ENCODE measurements around the gene IL1RAPL2.
A peak's percentile ranks its signal among the peaks of the same experiment; 100 is the strongest.

The IL1RAPL2 gene

GRCh38 chrX:105463473-105463872 lies 897.5 kb downstream of the IL1RAPL2 start:
- DNase-seq (ENCODE audit: low spot score): no peak

GRCh38 chrX:105464618-105465017 lies 898.6 kb downstream of the IL1RAPL2 start:
- no peak for DNase-seq (ENCODE audit: low spot score)

- DNase-seq (ENCODE audit: low spot score): no peak
Observed at GRCh38 chrX:105468741-105469140, 902.7 kb downstream of the IL1RAPL2 start.

GRCh38 chrX:105471597-105471996 lies 905.6 kb downstream of the IL1RAPL2 start:
- no peak for DNase-seq (ENCODE audit: low spot score)

- no peak for DNase-seq (ENCODE audit: low spot score)
Observed at GRCh38 chrX:105475801-105476200, 909.8 kb downstream of the IL1RAPL2 start.

GRCh38 chrX:105477351-105477750 lies 911.4 kb downstream of the IL1RAPL2 start:
- DNase-seq (ENCODE audit: low spot score): no peak

- no peak for DNase-seq (ENCODE audit: low spot score)
Observed at GRCh38 chrX:105480646-105481310, 914.8 kb downstream of the IL1RAPL2 start.

- no peak for DNase-seq (ENCODE audit: low spot score)
Observed at GRCh38 chrX:105483011-105483410, 917.0 kb downstream of the IL1RAPL2 start.

GRCh38 chrX:105488716-105489115 lies 922.7 kb downstream of the IL1RAPL2 start:
- no peak for DNase-seq (ENCODE audit: low spot score)

GRCh38 chrX:105495376-105495775 lies 929.4 kb downstream of the IL1RAPL2 start:
- DNase-seq (ENCODE audit: low spot score): no peak

- DNase-seq (ENCODE audit: low spot score): no peak
Observed at GRCh38 chrX:105502336-105502735, 936.3 kb downstream of the IL1RAPL2 start.

- DNase-seq (ENCODE audit: low spot score): no peak
Observed at GRCh38 chrX:105515561-105515960, 949.6 kb downstream of the IL1RAPL2 start.

- DNase-seq (ENCODE audit: low spot score): no peak
Observed at GRCh38 chrX:105526431-105526830, 960.4 kb downstream of the IL1RAPL2 start.

- DNase-seq (ENCODE audit: low spot score): no peak
Observed at GRCh38 chrX:105527759-105528158, 961.8 kb downstream of the IL1RAPL2 start.

- no peak for DNase-seq (ENCODE audit: low spot score)
Observed at GRCh38 chrX:105533951-105534350, 968.0 kb downstream of the IL1RAPL2 start.

GRCh38 chrX:105543283-105543682 lies 977.3 kb downstream of the IL1RAPL2 start:
- no peak for DNase-seq (ENCODE audit: low spot score)

GRCh38 chrX:105550043-105550663 lies 984.2 kb downstream of the IL1RAPL2 start:
- DNase-seq (ENCODE audit: low spot score): no peak

- DNase-seq (ENCODE audit: low spot score): no peak
Observed at GRCh38 chrX:105552395-105552794, 986.4 kb downstream of the IL1RAPL2 start.

- no peak for DNase-seq (ENCODE audit: low spot score)
Observed at GRCh38 chrX:105553118-105553517, 987.1 kb downstream of the IL1RAPL2 start.

- DNase-seq (ENCODE audit: low spot score): peak; percentile 50
Observed at GRCh38 chrX:105564501-105564900, 998.5 kb downstream of the IL1RAPL2 start.

GRCh38 chrX:105565856-105566255 lies 999.9 kb downstream of the IL1RAPL2 start:
- no peak for DNase-seq (ENCODE audit: low spot score)

GRCh38 chrX:105567082-105567481 lies 1001.1 kb downstream of the IL1RAPL2 start:
- no peak for DNase-seq (ENCODE audit: low spot score)

- no peak for DNase-seq (ENCODE audit: low spot score)
Observed at GRCh38 chrX:105608745-105609144, 1042.7 kb downstream of the IL1RAPL2 start.

- no peak for DNase-seq (ENCODE audit: low spot score)
Observed at GRCh38 chrX:105609530-105609929, 1043.5 kb downstream of the IL1RAPL2 start.
